ENCODE results near the gene SPANXC. TPM values are rescaled to one million over a fixed set of nuclear protein-coding genes. Genes with fewer than 3 reads are reported as not detected.
"Not testable (repeated sequence)": the region's sequence is repeated elsewhere in the genome, so short reads cannot be mapped to it uniquely, and the experiment has no call there.

Gene SPANXC, protein sequence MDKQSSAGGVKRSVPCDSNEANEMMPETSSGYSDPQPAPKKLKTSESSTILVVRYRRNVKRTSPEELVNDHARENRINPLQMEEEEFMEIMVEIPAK
- not detected for polyA plus RNA-seq
- long read RNA-seq, donor 1, result 0 reads
- long read RNA-seq, donor 2, result 0 reads
- long read RNA-seq, donor 3, result 0 reads
- long read RNA-seq, donor 4, result 0 reads
- long read RNA-seq, donor 5, result 0 reads
- long read RNA-seq, donor 6, result 0 reads
- long read RNA-seq, donor 7, result 0 reads
- long read RNA-seq, donor 8, result 0 reads
- long read RNA-seq, donor 9, result 0 reads
- long read RNA-seq, donor 10, result 0 reads
- long read RNA-seq, donor 11, result 0 reads

DNA sequence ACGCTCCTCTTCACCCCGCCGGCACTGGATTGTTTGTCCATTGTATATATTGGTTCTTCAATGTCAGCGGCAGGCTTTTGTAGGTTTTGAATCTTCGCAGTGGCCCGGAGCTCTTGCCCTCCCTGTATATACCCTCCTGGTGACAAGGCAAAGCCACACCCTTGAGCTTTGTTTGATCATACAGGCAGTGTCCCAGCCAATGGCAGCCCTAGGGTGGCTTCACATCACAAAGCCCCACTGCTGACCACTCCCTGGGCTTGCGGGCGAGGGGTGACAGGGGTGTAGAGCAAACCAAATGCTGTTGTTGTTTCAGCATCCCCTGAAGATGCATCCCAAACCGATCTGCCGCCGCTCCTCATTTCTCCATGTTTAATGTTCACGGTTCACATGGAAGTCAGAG is at the start of gene SPANXC:
Gene SPANXC, minus strand, starts transcription at position 101 of the 400 bp plus-strand sequence. Its CDS starts 60 bp downstream, at position 41.
- not testable (repeated sequence) for DNase-seq; H3K36me3 ChIP-seq (ENCODE audit: control insufficient read depth, insufficient read depth, low read length); H3K27me3 ChIP-seq (ENCODE audit: control insufficient read depth, insufficient read depth, low read length); H3K4me1 ChIP-seq (ENCODE audit: control insufficient read depth, insufficient read depth, low read length); H3K4me3 ChIP-seq (ENCODE audit: low read length); H3K9me3 ChIP-seq (ENCODE audit: control insufficient read depth, low read depth, low read length); H3K27ac ChIP-seq (ENCODE audit: low read length)
- WGBS (ENCODE audit: insufficient coverage, low lambda C conversion rate), result no CpG with 5 or more reads among the region's 12 CpGs

DNA sequence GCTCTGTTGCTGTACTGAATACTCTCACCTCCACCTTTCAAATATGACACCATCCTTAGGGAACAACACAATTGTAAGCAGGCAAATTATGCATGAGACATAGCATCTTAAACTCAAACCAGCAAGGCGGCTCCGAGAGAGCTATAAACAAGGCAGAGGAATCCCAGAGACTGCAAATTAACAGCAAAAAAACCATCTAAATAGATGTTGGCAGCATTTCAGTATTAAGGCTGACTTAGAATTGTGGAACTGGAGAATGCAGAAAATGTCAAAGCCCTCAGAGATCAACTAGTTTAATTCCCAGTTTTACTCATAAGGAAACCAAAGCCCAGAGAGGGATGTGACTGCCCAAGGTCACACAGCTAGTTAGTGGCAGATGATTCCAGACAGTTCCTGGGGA is 37.2 kb upstream of the SPANXC start:
- H3K36me3 ChIP-seq (ENCODE audit: control insufficient read depth, insufficient read depth, low read length), result no peaks in the 10 kb centered on the region
- H3K4me1 ChIP-seq (ENCODE audit: control insufficient read depth, insufficient read depth, low read length), result no peaks in the 10 kb centered on the region
- no peaks in the 10 kb centered on the region for H3K27me3 ChIP-seq (ENCODE audit: control insufficient read depth, insufficient read depth, low read length)
- H3K9me3 ChIP-seq (ENCODE audit: control insufficient read depth, low read depth, low read length), result no peaks in the 10 kb centered on the region
- H3K4me3 ChIP-seq (ENCODE audit: low read length), result no peak overlapping the region
- no peak for DNase-seq
- H3K27ac ChIP-seq (ENCODE audit: low read length), result no peak overlapping the region
- WGBS (ENCODE audit: insufficient coverage, low lambda C conversion rate), result no CpG with 5 or more reads among the region's 2 CpGs

DNA sequence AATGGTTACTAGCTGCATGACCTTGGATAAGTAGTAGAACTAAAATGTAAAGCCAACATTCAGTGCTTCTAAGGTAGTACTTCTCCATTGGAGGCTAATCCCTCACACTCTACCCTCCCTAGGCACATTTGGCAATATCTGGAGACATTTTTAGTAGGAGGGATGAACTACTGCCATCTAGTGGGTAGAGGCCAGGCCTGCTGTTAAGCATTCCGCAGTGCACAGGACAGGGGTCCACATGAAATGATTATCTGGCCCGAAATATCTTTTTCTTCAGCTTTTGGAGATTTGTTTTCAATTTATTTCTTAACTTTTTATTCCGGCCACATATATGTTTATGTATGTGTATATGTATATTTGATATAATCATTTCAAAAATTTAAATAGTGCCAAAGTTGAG is 36.0 kb upstream of the SPANXC start:
- no peaks in the 10 kb centered on the region for H3K9me3 ChIP-seq (ENCODE audit: control insufficient read depth, low read depth, low read length)
- no peak for DNase-seq
- H3K27me3 ChIP-seq (ENCODE audit: control insufficient read depth, insufficient read depth, low read length), result no peaks in the 10 kb centered on the region
- H3K4me3 ChIP-seq (ENCODE audit: low read length), result no peak overlapping the region
- H3K36me3 ChIP-seq (ENCODE audit: control insufficient read depth, insufficient read depth, low read length), result no peaks in the 10 kb centered on the region
- no peak overlapping the region for H3K27ac ChIP-seq (ENCODE audit: low read length)
- no CpG with 5 or more reads among the region's 3 CpGs for WGBS (ENCODE audit: insufficient coverage, low lambda C conversion rate)
- H3K4me1 ChIP-seq (ENCODE audit: control insufficient read depth, insufficient read depth, low read length), result no peaks in the 10 kb centered on the region

DNA sequence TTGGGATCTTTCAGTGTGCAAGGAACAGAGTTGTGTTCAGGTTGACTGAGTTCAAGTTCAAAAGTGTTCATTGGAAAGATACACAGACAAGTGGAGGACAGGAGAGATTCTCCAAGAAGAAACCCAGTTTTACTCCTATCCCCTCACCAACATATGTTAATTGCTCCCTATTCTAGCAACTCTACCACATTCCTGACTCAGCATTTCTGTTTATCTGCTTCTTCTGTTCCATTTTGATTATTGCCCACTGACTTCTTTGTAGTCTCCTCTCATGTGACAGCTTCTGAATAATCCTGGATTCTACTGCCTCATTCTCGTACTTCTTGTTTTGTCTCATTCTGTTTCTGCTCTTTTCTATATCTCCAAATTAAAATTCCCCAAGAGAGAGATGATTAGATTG is 15.8 kb upstream of the SPANXC start:
- WGBS (ENCODE audit: insufficient coverage, low lambda C conversion rate), result no CpG with 5 or more reads among the region's 1 CpG

DNA sequence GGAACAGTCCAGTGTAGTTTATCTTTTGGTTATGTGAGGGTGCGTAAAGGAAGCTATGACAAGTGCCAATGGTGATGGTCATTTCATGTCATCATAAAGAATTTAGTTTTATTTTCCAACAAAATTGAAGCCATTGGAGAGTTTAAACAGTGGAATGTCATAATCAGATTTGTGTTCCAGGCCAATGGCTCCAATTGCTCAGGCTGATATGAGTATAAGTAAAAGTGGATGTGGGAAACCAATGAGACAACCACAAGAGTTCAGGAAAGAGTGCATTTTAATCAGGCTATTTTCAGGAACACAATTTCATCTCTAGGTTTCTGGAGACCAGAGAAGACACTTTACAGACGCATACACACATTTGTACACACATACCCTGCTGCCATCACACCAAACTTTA is 20.7 kb downstream of the SPANXC start:
- H3K4me1 ChIP-seq (ENCODE audit: control insufficient read depth, insufficient read depth, low read length), result no peaks in the 10 kb centered on the region
- H3K4me3 ChIP-seq (ENCODE audit: low read length), result no peak overlapping the region
- H3K27ac ChIP-seq (ENCODE audit: low read length), result no peak overlapping the region
- no peaks in the 10 kb centered on the region for H3K27me3 ChIP-seq (ENCODE audit: control insufficient read depth, insufficient read depth, low read length)
- WGBS (ENCODE audit: insufficient coverage, low lambda C conversion rate), result no CpG with 5 or more reads among the region's 2 CpGs
- no peaks in the 10 kb centered on the region for H3K36me3 ChIP-seq (ENCODE audit: control insufficient read depth, insufficient read depth, low read length)
- no peaks in the 10 kb centered on the region for H3K9me3 ChIP-seq (ENCODE audit: control insufficient read depth, low read depth, low read length)
- DNase-seq, result no peak

More for the DNA sequence above, 15.8 kb upstream of the SPANXC start:
- no peaks in the 10 kb centered on the region for H3K27me3 ChIP-seq (ENCODE audit: control insufficient read depth, insufficient read depth, low read length)
- no peak overlapping the region for H3K27ac ChIP-seq (ENCODE audit: low read length)
- H3K4me1 ChIP-seq (ENCODE audit: control insufficient read depth, insufficient read depth, low read length), result no peaks in the 10 kb centered on the region
- no peak for DNase-seq
- H3K4me3 ChIP-seq (ENCODE audit: low read length), result no peak overlapping the region
- H3K36me3 ChIP-seq (ENCODE audit: control insufficient read depth, insufficient read depth, low read length), result no peaks in the 10 kb centered on the region
- H3K9me3 ChIP-seq (ENCODE audit: control insufficient read depth, low read depth, low read length), result no peaks in the 10 kb centered on the region

DNA sequence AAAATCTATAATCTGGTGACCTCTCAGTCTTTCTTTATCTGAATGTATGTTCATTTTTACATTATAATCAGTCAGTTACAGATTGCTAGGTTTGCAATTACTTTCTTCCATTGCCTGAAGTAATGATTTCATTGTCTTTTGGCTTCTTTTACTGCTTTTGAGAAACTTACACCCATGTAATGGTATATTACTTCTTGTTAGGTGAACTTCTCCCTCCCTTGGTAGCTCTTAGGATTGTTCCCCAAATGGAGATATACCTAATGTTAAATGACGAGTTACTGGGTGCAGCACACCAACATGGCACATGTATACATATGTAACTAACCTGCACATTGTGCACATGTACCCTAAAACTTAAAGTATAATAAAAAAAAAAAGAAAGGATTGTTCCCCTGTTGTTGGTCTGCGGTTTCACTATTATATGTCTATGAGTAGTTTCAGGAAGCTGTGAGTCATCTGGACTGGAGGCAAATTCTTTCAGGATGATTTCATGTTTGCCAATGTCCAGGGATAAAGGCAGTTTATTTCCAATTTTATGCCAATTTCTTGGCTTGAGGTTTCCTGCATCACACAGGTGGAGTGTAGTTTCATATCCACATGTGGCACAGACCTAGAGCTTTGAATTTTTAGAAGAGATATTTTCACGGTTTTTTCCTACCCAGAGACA is 21.8 kb downstream of the SPANXC start:
- Histone ChIP-seq H3K27ac (ENCODE audit: low read length) (no peak overlapping the region), H3K4me1 (ENCODE audit: control insufficient read depth, insufficient read depth, low read length) (no peaks in the 10 kb centered on the region), H3K9me3 (ENCODE audit: control insufficient read depth, low read depth, low read length) (no peaks in the 10 kb centered on the region), H3K36me3 (ENCODE audit: control insufficient read depth, insufficient read depth, low read length) (no peaks in the 10 kb centered on the region), H3K4me3 (ENCODE audit: low read length) (no peak overlapping the region), H3K27me3 (ENCODE audit: control insufficient read depth, insufficient read depth, low read length) (no peaks in the 10 kb centered on the region)
- no CpG with 5 or more reads among the region's 3 CpGs for WGBS (ENCODE audit: insufficient coverage, low lambda C conversion rate)
- no peak for DNase-seq

DNA sequence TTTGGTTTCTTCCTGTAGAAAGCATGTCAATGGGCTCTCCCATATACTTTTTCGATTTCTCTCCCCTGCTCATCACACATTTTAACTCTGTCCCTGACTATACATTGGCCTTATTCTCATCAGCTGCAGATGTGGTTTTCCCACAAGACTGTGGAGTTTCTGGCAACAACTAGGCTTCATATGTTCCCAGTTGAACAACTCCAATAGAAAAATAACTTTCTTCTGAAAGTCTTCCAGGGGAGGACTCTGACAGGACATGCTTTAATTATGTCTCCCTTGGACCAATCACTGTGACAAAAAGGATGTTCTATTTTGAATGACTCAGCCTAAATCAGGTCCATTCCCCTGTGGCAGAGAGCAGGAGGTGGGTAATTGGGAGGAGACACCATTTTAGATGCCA is 28.1 kb downstream of the SPANXC start:
- H3K36me3 ChIP-seq (ENCODE audit: control insufficient read depth, insufficient read depth, low read length), result no peaks in the 10 kb centered on the region
- no peaks in the 10 kb centered on the region for H3K9me3 ChIP-seq (ENCODE audit: control insufficient read depth, low read depth, low read length)
- H3K4me1 ChIP-seq (ENCODE audit: control insufficient read depth, insufficient read depth, low read length), result no peaks in the 10 kb centered on the region
- H3K4me3 ChIP-seq (ENCODE audit: low read length), result no peak overlapping the region
- no peak overlapping the region for H3K27ac ChIP-seq (ENCODE audit: low read length)
- no peaks in the 10 kb centered on the region for H3K27me3 ChIP-seq (ENCODE audit: control insufficient read depth, insufficient read depth, low read length)
- DNase-seq, result no peak
- no CpG with 5 or more reads among the region's 1 CpG for WGBS (ENCODE audit: insufficient coverage, low lambda C conversion rate)

DNA sequence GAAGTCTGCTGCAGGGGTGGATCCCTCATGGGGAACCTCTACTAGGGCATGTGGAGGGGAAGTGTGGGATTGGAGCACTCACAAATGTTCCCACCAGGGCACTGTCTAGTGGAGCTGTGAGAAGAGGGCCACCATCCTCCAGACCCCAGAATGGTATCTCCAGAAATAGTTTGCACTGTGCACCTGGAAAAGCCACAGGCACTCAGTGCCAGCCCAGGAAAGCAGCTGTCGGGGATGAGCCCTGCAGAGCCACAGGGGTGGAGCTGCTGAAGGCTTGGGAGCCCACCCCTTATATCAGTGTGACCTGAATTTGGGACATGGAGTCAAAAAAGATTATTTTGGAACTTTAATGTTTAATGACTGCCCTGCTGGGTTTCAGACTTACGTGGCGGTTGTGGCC is 40.4 kb downstream of the SPANXC start:
- DNase-seq, result no peak
- H3K27me3 ChIP-seq (ENCODE audit: control insufficient read depth, insufficient read depth, low read length), result no peaks in the 10 kb centered on the region
- H3K4me1 ChIP-seq (ENCODE audit: control insufficient read depth, insufficient read depth, low read length), result no peaks in the 10 kb centered on the region
- WGBS (ENCODE audit: insufficient coverage, low lambda C conversion rate), result no CpG with 5 or more reads among the region's 3 CpGs
- no peak overlapping the region for H3K27ac ChIP-seq (ENCODE audit: low read length)
- H3K4me3 ChIP-seq (ENCODE audit: low read length), result no peak overlapping the region
- no peaks in the 10 kb centered on the region for H3K9me3 ChIP-seq (ENCODE audit: control insufficient read depth, low read depth, low read length)
- no peaks in the 10 kb centered on the region for H3K36me3 ChIP-seq (ENCODE audit: control insufficient read depth, insufficient read depth, low read length)

Other genes with a start within 250 kb of the SPANXC start
- gene SPANXB1, start 239.9 kb downstream of the SPANXC start, polyA plus RNA-seq, result 0.90 TPM
- 25.9 TPM for gene LDOC1, start 65.4 kb downstream of the SPANXC start, polyA plus RNA-seq